HG03139 (cell line): ENCODE data around the gene MDH2.
"Not testable (repeated sequence)": the region's sequence is repeated elsewhere in the genome, so short reads cannot be mapped to it uniquely, and the experiment has no call there.

ENCODE experiments used
- ATAC-seq: cut with Tn5 transposase; IDR thresholded peaks from one replicate; pipeline ENCODE4 v1.9.1; 2021; ENCODE audit not compliant: unreplicated experiment

Gene MDH2

GRCh38 chr7:76106130-76106529 lies 58.2 kb downstream of the MDH2 start:
- not testable (repeated sequence) for ATAC-seq

- ATAC-seq = no peak
These were observed 59.0 kb downstream of the MDH2 start for GRCh38 chr7:76106893-76107292.

GRCh38 chr7:76108540-76109233 lies 60.8 kb downstream of the MDH2 start:
- ATAC-seq = no peak

GRCh38 chr7:76113042-76113630 lies 65.2 kb downstream of the MDH2 start:
- not testable (repeated sequence) for ATAC-seq

GRCh38 chr7:76114742-76115141 lies 66.8 kb downstream of the MDH2 start:
- not testable (repeated sequence) for ATAC-seq
